B cell (primary cell): Measurements from ENCODE around the gene GGA2.

Experiments used
- CTCF ChIP-seq: fragments of 200-600 bp; IDR thresholded peaks from one replicate; pipeline ENCODE4 v1.8.0; 2022; ENCODE audit warnings: antibody characterized with exemption, mild to moderate bottlenecking
- EZH2 ChIP-seq: IDR thresholded peaks from 2 replicates; pipeline ENCODE4 v1.6.1; 2012; ENCODE audit warnings: borderline replicate concordance, low read depth, mild to moderate bottlenecking, moderate library complexity, low read length; ENCODE audit not compliant: insufficient read depth, poor library complexity, severe bottlenecking

DNA sequence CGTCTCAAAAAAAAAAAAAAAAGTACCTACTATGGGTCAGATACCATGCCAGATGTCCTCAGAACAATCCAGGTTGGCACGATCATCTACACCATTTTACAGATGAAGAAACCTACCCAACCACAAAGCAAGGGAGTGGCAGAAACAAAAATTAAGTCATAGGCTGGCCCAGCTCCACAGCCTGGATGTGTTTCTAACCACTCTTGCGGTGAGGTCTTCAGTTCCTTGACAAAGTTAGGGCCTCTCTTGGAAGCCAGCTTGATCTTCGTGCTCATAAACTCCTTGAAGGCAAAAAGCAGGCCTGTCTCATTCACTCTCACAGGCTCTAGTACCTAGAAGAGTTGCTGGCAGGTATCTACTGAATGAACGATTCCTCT lies 6.2 kb downstream of the GGA2 start:
- no peak for TF ChIP-seq CTCF
- TF ChIP-seq EZH2: no peak
